H7 (cell line): ENCODE measurements around the gene SPRR2E. TPM values are rescaled to one million over a fixed set of nuclear protein-coding genes. Genes with fewer than 3 reads are reported as not detected.
"Not testable (repeated sequence)": the region's sequence is repeated elsewhere in the genome, so short reads cannot be mapped to it uniquely, and the experiment has no call there.

Source experiments
- DNase-seq: peaks from one replicate; pipeline ENCODE4 v3.0.0; 2012
- H3K27me3 ChIP-seq: 2 replicates; pipeline ENCODE4 v1.6.0; 2011; ENCODE audit warnings: mild to moderate bottlenecking, low read length; ENCODE audit not compliant: control insufficient read depth, insufficient read depth
- H3K36me3 ChIP-seq: replicated peaks from 2 replicates; pipeline ENCODE4 v1.5.1; 2011; ENCODE audit warnings: low read length; ENCODE audit not compliant: control insufficient read depth, insufficient read depth
- H3K4me3 ChIP-seq: 2 replicates; pipeline ENCODE4 v1.5.1; 2011; ENCODE audit warnings: low read depth, mild to moderate bottlenecking, control low read depth, low read length, moderate library complexity; ENCODE audit not compliant: insufficient read depth
- total RNA-seq: library from RNA; depleted of rRNA; stranded (reverse); fragments of >200 nt; shearing (Covaris generic); gene quantifications from 2 replicates; pipeline ENCODE4 v1.2.3, GENCODE V29; 2014; rRNA removed

Gene SPRR2E
- not detected in 2 replicates for total RNA-seq

GRCh38 chr1:153094426-153094825 lies at the start of gene SPRR2E:
Gene SPRR2E, minus strand, starts transcription at chr1:153094526. Its CDS starts 775 bp downstream, at chr1:153093751.
- Histone ChIP-seq H3K27me3 (no peaks in the 10 kb centered on the region), H3K36me3 (no peaks in the 10 kb centered on the region), H3K4me3 (no peak within 1 kb of the TSS)
- DNase-seq, result no peak

GRCh38 chr1:153141377-153141776 lies 47.1 kb upstream of the SPRR2E start:
- Histone ChIP-seq H3K27me3 (no peaks in the 10 kb centered on the region), H3K36me3 (no peaks in the 10 kb centered on the region), H3K4me3 (no peak overlapping the region)
- no peak for DNase-seq

GRCh38 chr1:153140484-153140883 lies 46.2 kb upstream of the SPRR2E start:
- H3K27me3 ChIP-seq, result no peaks in the 10 kb centered on the region
- H3K4me3 ChIP-seq, result no peak overlapping the region
- no peaks in the 10 kb centered on the region for H3K36me3 ChIP-seq
- DNase-seq, result no peak

GRCh38 chr1:153133743-153134142 lies 39.4 kb upstream of the SPRR2E start:
- H3K27me3 ChIP-seq, result no peaks in the 10 kb centered on the region
- H3K36me3 ChIP-seq, result no peaks in the 10 kb centered on the region
- DNase-seq, result no peak
- H3K4me3 ChIP-seq, result no peak overlapping the region

- H3K27me3 ChIP-seq, result no peaks in the 10 kb centered on the region
These were observed 38.9 kb upstream of the SPRR2E start for GRCh38 chr1:153133267-153133666.

GRCh38 chr1:153128688-153129087 lies 34.4 kb upstream of the SPRR2E start:
- DNase-seq, H3K27me3 ChIP-seq, H3K36me3 ChIP-seq, H3K4me3 ChIP-seq: not testable (repeated sequence)

More at GRCh38 chr1:153133267-153133666, 38.9 kb upstream of the SPRR2E start:
- no peak overlapping the region for H3K4me3 ChIP-seq
- H3K36me3 ChIP-seq, result no peaks in the 10 kb centered on the region
- no peak for DNase-seq

- Histone ChIP-seq H3K4me3 (no peak overlapping the region), H3K36me3 (no peaks in the 10 kb centered on the region), H3K27me3 (no peaks in the 10 kb centered on the region)
- no peak for DNase-seq
These were observed 33.0 kb upstream of the SPRR2E start for GRCh38 chr1:153127296-153127695.

- Histone ChIP-seq H3K4me3 (no peak overlapping the region), H3K36me3 (no peaks in the 10 kb centered on the region), H3K27me3 (no peaks in the 10 kb centered on the region)
- DNase-seq, result no peak
These were observed 31.2 kb upstream of the SPRR2E start for GRCh38 chr1:153125536-153125935.

GRCh38 chr1:153123793-153124192 lies 29.5 kb upstream of the SPRR2E start:
- not testable (repeated sequence) for H3K4me3 ChIP-seq, H3K36me3 ChIP-seq, DNase-seq, H3K27me3 ChIP-seq

GRCh38 chr1:153122831-153123421 lies 28.6 kb upstream of the SPRR2E start:
- Histone ChIP-seq H3K27me3 (no peaks in the 10 kb centered on the region), H3K4me3 (no peak overlapping the region), H3K36me3 (no peaks in the 10 kb centered on the region)
- DNase-seq, result peak; percentile 75

- H3K4me3 ChIP-seq, result no peak overlapping the region
- no peaks in the 10 kb centered on the region for H3K27me3 ChIP-seq
- H3K36me3 ChIP-seq, result no peaks in the 10 kb centered on the region
- no peak for DNase-seq
These were observed 26.6 kb upstream of the SPRR2E start for GRCh38 chr1:153120945-153121344.

- no peak for DNase-seq
- H3K4me3 ChIP-seq, result no peak overlapping the region
- H3K27me3 ChIP-seq, result no peaks in the 10 kb centered on the region
- no peaks in the 10 kb centered on the region for H3K36me3 ChIP-seq
These were observed 25.2 kb upstream of the SPRR2E start for GRCh38 chr1:153119491-153119971.

- H3K36me3 ChIP-seq, H3K4me3 ChIP-seq, H3K27me3 ChIP-seq, DNase-seq: not testable (repeated sequence)
These were observed 20.9 kb upstream of the SPRR2E start for GRCh38 chr1:153115264-153115663.

GRCh38 chr1:153113416-153113815 lies 19.1 kb upstream of the SPRR2E start, which contains the start of gene SPRR2F:
Gene SPRR2F, minus strand, starts transcription at chr1:153113516. Its CDS starts 783 bp downstream, at chr1:153112733.
- DNase-seq, result no peak
- Histone ChIP-seq H3K27me3 (no peaks in the 10 kb centered on the region), H3K36me3 (no peaks in the 10 kb centered on the region), H3K4me3 (no peak within 1 kb of the TSS)

GRCh38 chr1:153112454-153112853 lies 18.1 kb upstream of the SPRR2E start:
- not testable (repeated sequence) for DNase-seq, H3K36me3 ChIP-seq, H3K27me3 ChIP-seq, H3K4me3 ChIP-seq
